Ecto neural progenitor cell (in vitro differentiated cells): Measurements from ENCODE around the gene SKIC3.

Experiments
- DNase-seq: peaks from one replicate; pipeline ENCODE4 v3.0.0-alpha.2; 2018; ENCODE audit warnings: low spot score

Gene SKIC3

DNA sequence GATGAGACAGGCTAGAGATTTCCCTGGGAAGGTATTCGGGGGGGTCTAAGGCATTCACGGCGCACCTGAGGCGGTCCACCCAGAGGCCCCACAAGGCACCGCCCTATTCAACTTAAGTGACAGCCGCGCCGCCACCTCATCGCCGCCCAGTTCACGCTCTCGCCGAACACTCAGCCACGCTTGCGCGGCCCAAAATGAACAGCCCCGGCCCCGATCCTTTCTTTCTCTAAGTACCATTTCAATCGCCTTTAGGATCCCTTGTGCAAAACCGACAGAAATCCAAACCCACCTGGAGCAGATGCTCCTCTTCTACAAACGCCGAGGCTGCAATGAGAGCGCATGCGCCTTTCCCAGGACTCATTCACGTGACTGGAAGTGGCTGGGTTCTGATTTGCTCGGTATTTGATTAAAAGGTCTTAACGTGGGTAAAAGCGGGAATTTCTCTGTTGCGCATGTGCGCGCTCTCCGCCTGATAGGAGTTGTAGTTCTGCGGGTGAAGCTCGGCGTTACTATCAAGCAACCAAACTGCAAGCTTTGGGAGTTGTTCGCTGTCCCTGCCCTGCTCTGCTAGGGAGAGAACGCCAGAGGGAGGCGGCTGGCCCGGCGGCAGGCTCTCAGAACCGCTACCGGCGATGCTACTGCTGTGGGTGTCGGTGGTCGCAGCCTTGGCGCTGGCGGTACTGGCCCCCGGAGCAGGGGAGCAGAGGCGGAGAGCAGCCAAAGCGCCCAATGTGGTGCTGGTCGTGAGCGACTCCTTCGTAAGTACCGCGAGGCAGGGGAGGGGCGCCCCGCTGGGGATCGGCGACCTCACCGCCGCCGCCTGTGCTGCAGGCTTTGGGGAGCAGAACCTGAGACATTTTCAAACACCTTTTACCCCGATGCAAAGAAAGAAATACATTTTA lies at the start of gene SKIC3, which contains the start of gene ARSK:
SKIC3 (minus strand) TSS at position 331 of the 902 bp plus-strand sequence. CDS start 7,827 bp downstream, outside the sequence.
ARSK (plus strand) TSS at position 455 of the 902 bp plus-strand sequence; CDS start at position 633, 178 bp downstream.
- DNase-seq, result peak; percentile 94

- DNase-seq, result no peak
Observed at GRCh38 chr5:95600557-95600956, 45.8 kb upstream of the SKIC3 start.

- no peak for DNase-seq
Observed at GRCh38 chr5:95599252-95599651, 44.5 kb upstream of the SKIC3 start.

- no peak for DNase-seq
Observed at GRCh38 chr5:95595289-95595931, 40.6 kb upstream of the SKIC3 start.

- no peak for DNase-seq
Observed at GRCh38 chr5:95591490-95591901, 36.7 kb upstream of the SKIC3 start.

- DNase-seq, result no peak
Observed at GRCh38 chr5:95590880-95591279, 36.1 kb upstream of the SKIC3 start.

DNA sequence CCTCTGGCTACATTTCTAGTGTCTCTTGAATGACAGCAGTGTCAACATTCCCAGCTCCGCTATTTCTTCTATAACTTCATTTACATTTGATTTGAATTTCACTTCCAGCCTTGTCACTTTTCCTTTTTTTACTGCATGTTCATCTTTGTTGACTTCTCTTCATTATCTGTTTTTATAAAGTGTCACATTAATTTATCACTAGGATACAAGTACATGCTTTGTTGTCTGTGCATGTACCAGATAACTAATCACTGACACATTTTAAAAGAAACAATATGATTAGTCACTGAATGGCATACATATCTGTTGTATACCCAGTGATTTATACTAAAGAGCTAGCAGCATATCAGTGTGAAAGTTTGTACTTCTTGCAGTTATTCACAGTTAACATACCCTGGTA lies 29.2 kb upstream of the SKIC3 start:
- no peak for DNase-seq

DNA sequence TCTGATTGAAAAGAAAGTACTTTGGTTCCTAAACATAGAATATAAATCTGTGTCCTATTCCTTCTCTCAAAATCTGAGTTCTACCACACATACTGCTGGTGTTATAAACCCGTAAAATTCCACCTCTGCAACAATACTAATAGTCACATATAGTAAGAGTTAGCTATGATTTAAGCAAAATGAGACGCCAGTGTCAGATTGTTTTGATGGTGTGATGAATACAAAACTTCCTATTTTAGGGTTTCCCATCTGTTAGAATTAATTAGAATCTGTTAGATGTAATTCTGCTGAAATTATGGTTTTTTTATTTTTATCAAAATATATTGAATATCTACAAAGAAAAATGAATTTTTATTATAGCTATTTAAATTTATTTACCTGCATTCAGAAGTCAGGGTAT lies 26.8 kb upstream of the SKIC3 start:
- DNase-seq, result no peak

- no peak for DNase-seq
Observed at GRCh38 chr5:95572016-95572415, 17.2 kb upstream of the SKIC3 start.

- no peak for DNase-seq
Observed at GRCh38 chr5:95565280-95565920, 10.6 kb upstream of the SKIC3 start.

GRCh38 chr5:95564450-95564849 lies 9.7 kb upstream of the SKIC3 start:
- DNase-seq, result no peak

GRCh38 chr5:95563367-95563766 lies 8.6 kb upstream of the SKIC3 start:
- no peak for DNase-seq

GRCh38 chr5:95562282-95562681 lies 7.5 kb upstream of the SKIC3 start:
- no peak for DNase-seq

- DNase-seq, result no peak
Observed at GRCh38 chr5:95557841-95558240, 3.1 kb upstream of the SKIC3 start.

DNA sequence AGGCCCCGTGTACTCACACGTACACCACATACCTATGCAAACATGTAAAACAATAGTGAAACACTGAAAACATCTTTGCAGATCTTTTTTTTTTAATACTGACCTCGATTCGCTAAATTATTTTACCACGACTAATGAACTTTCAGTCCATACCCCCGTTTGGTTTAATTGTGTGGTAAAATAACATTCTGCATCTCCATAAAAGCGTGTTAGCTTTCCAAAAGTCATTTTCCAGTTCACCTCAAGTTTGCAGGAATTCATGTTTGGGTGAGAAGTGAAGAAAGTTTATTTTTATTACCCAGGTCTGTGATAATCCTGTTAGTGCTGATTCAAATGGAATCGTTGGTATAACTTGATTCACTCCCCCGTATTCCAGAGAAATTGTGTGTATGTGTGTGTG lies 776 bp upstream of the SKIC3 start:
- DNase-seq, result no peak

GRCh38 chr5:95554331-95554646 lies 488 bp downstream of the SKIC3 start:
- DNase-seq, result no peak

DNA sequence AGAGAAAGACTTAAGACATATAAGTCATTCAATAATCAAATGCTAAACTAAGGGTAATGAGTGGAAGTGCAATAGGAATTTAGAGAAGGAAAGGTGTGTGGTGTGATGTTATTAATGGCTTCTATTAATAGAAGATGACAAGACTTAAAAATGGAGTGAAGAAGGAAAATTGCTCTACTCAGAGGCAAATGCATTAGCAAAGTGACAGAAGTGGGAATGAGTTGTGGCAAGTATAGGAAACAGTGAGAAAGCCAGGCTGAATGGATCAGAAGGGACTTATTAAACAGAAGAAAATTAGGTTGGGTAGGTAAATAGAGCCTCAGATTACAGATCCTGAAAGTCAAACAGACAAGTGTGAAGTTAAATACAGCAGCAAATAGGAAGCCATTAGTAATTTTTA lies 5.7 kb downstream of the SKIC3 start:
- DNase-seq, result no peak

DNA sequence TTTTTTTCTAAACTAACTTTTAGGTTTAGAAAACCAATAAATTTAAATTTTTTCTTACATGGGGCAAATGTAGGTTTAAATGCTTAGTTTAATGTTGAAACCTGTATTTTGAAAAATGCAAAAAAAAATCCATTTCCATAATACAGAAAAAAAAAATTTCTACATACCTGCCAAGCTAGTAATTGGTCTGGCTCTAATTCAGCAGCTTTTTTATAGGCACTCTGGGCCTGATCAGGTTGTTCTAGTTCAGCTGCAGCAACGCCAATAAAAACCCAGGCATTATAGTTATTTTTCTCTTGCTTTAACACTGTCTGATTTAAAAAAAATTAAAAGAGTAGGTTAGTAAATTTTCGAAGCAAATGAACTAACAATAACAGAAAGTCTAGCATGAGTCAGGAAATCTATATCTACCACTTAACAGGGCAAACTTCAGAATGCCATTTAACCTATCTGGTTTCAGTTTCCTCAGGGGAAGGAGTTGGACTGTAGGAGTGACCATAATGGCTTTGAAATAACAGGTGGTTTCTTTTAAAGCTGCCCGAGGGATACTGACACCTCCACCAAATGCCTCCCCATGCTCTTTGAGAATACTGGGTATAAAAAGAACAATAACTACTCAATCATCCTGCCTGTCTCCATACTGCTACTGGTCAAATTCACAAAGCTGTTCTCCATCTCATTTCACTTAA lies 11.6 kb downstream of the SKIC3 start:
- no peak for DNase-seq

DNA sequence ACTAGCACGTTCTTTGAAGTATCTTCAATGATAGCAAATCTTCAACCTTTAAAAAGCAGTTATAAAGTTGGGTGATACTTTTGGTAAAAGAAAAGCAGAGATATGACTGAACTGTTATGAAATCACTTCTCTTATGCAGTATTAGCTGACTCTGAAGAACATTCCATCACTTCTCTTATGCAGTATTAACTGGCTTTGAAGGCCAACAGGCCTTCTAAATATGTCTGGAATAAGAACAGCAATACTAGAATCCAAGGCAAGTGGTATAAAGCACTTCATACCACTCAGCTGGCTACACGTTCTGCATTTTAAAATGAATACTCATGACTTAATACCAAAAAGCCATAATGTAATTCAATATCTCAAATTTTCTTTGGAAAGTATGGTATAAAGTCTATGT lies 17.3 kb downstream of the SKIC3 start:
- DNase-seq, result no peak

DNA sequence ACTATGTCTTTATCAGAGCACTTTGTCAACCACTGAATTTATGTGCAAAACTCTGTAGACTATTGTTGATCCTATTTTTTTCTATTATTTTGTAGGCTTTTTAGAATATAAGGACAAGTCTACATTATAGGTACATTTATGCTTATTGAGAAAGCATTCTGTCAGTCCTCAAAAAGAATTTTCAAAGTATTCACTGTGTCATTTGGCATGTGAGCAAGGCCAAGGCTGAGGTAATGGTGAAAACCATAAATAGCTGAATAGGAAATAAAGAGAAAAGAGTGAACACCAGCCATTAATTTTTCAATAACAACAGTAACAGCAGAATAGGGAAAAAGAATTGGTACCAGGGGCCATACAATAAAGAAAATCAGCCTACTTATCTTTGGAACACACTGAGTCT lies 21.0 kb downstream of the SKIC3 start:
- no peak for DNase-seq

DNA sequence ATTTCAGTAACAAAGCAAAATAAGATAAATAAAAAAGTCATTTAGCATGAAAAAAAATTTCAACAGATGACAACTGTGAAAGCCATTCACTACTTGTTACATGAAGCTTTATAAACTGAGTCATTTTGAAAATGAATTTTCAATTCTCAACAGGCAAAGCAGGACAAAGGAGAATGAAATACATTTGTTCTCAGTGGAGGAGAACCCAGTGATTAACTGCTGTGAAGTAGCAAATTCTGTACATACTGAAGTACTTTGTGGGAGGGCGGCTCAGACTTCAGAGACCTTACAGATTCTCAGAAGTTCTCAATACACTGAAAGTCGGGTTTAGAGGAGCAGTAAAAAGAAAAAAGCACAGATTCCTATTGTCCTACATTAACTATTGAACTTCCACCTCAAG lies 21.7 kb downstream of the SKIC3 start:
- DNase-seq, result no peak

GRCh38 chr5:95532415-95532814 lies 22.4 kb downstream of the SKIC3 start:
- no peak for DNase-seq
